Renal cortical epithelial cell (primary cell): ENCODE measurements around the gene CLDN22. TPM values are rescaled to one million over a fixed set of nuclear protein-coding genes. Genes with fewer than 3 reads are reported as not detected.
A peak's percentile ranks its signal among the peaks of the same experiment; 100 is the strongest.
"Not testable (repeated sequence)": the region's sequence is repeated elsewhere in the genome, so short reads cannot be mapped to it uniquely, and the experiment has no call there.

Experiments used
- DNase-seq: peaks from one replicate; pipeline ENCODE4 v3.0.0-alpha.2; 2011; ENCODE audit warnings: low read depth
- total RNA-seq: library from RNA; depleted of rRNA; stranded (reverse); fragments of >200 nt; gene quantifications from 2 replicates; pipeline ENCODE4 v1.2.3, GENCODE V29; 2014

CLDN22 gene
- total RNA-seq, 1 donor from 2014 or later: not detected

GRCh38 chr4:183347146-183347545 is 27.1 kb upstream of the CLDN22 start:
- DNase-seq: peak; percentile 39

DNA sequence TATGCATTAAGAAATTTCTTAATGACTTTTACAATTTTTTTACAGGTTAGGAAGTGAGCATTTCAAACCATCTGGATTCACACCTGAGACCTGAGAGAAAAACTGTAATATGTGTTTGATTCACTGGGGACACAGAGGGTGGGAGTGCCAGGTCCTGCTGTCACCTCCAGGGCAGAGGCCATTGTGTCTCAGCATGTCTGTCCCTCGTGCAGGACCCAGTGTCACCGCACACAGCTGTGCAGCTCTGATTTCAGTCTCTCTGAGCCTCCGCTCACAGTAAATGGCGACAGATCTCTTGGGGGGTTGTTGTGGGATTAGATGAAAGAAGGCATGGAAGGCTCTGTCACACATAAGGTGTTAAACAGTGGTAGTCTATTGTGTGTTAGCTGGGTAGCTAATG is 25.2 kb upstream of the CLDN22 start:
- no peak for DNase-seq

DNA sequence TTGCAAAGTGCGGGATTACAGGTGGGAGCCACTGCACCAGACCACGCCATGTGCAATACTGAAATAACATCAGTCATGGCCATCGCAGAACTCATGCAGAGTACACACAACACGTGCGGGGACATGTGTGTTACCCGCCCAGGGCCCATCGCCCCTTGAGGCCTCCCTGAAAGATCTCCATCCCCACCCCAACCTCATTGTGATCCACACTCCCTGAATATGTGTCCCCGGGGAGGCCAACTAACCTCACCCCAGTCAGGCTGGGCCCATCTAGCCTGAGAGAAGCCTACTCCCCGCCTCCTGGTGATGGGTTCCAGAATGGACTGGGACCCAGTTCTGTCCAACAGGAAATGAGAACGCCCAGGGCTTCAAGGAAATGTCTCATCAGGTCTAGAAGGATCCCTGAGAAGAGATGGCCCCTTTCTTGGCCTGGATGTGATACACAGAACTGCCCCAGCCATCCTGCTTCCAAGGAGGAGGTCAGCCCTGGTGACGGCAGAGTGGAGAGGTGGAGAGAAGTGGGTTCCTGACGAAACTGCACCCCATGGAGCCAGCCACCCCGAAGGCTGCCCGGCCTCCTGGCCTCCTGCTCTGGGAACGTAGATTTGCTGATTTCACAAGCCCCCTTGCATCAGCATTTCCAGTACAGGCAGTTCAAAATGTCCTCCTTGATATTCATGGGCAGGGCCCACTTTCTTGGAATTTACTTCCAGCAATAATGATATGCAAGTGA is 24.6 kb upstream of the CLDN22 start:
- DNase-seq: no peak

GRCh38 chr4:183343730-183344129 is 23.7 kb upstream of the CLDN22 start:
- DNase-seq: no peak

- DNase-seq: no peak
These were observed 22.8 kb upstream of the CLDN22 start for GRCh38 chr4:183342541-183343533.

DNA sequence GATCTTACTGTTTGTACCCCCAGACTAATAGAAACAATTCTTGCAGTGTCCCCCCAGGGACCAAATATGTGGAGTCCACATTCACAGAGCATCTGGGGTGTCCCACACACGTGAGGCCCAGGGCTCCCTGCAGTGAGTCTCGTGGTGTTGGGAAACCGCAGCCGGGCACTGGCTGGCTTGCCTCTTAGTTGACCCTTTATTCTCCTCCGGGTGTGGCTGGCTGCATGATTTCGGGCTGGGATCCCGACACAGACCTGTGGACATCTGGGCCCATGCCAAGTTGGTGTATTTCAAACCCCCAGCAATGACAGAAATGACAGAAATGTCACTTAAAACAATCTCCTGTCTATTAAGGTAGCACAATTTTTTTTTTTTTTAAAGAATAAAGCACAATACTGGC is 17.8 kb upstream of the CLDN22 start:
- DNase-seq: no peak

- no peak for DNase-seq
These were observed 17.3 kb upstream of the CLDN22 start for GRCh38 chr4:183337349-183337748.

- peak; percentile 92 for DNase-seq
These were observed 15.4 kb upstream of the CLDN22 start for GRCh38 chr4:183335369-183335940.

GRCh38 chr4:183333983-183334382 is 13.9 kb upstream of the CLDN22 start:
- DNase-seq: peak; percentile 80

DNA sequence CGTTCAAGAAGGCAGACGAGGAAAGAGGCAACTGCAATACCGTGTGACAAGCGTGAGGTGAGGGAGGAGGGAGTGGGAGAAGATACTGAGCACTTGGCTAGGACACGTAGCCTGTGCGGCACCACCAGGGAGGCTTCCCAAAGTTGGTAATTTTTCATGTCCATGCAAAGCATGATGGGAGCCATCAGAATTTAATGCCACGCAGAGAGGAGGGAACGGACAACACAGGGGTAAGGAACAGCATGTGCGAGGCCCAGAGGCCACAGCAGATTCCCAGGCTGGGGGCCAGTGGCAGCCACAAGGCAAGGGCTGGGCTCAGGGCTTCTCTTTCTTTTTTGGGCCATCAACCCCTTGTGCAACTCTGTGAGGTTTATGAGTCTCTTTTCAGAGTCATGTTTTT is 13.1 kb upstream of the CLDN22 start:
- no peak for DNase-seq

DNA sequence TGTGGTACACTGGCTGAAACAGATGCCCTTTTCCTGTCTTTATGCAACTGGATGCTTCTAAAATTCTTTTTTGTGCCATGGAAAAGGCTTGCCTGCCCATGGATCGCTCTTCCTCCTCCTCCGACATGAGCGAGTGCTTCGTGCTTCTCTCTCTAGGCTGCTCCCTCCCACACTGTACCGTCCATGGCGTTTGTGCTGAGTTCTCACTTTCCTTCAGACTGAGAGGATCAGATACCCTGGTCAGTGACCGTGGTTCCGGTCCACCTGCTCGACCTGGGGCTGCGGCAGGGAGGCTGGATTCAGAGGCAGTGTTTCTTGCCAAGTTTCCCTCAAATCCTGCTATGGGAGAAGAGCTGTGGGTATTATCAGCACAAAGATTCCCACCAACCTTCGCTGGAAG is 12.4 kb upstream of the CLDN22 start:
- DNase-seq: peak; percentile 33

- peak; percentile 59 for DNase-seq
These were observed 10.8 kb upstream of the CLDN22 start for GRCh38 chr4:183330841-183331240.

GRCh38 chr4:183329954-183330742 is 10.1 kb upstream of the CLDN22 start:
- no peak for DNase-seq

GRCh38 chr4:183329244-183329643 is 9.2 kb upstream of the CLDN22 start:
- no peak for DNase-seq

DNA sequence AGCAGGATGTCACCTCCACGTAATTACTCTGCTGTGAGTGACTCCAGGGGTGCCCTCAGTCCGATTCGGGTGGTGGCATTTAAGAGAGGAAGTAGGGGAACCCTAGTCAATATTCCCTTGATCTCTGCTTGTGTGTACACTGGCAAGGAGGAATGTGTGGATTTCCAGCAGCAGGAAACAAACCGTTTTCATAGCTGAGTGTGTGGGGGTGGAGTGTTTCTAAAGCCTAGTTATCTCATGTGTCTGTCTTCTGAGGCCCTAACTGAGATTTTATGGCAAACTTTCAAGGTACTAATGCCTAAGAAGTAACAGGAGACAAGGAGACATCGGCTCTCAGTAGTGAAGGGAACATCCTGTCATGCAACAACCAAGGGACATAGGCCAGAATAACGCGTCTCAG is 8.8 kb upstream of the CLDN22 start:
- no peak for DNase-seq

GRCh38 chr4:183327827-183328226 is 7.8 kb upstream of the CLDN22 start:
- no peak for DNase-seq

GRCh38 chr4:183326853-183327252 is 6.8 kb upstream of the CLDN22 start:
- DNase-seq: no peak

- not testable (repeated sequence) for DNase-seq
These were observed 6.3 kb upstream of the CLDN22 start for GRCh38 chr4:183326387-183326786.

GRCh38 chr4:183324619-183325018 is 4.5 kb upstream of the CLDN22 start:
- DNase-seq: no peak

DNA sequence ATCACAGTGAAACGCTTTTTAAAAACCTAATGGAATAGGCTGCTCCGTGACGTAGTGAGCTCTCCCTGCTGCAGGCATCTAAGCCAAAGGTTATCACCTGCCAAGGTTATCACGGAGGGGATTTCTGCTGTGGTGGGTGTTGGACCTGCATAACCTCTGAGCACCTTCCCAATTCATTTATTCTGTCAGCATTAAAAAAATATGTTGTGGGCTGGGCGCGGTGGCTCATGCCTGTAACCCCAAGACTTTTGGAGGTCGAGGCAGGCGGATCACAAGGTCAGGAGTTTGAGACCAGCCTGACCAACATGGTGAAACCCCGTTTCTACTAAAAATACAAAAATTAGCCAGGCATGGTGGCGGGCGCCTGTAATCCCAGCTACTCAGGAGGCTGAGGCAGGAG is 4.0 kb upstream of the CLDN22 start:
- not testable (repeated sequence) for DNase-seq

- no peak for DNase-seq
These were observed 3.2 kb upstream of the CLDN22 start for GRCh38 chr4:183323295-183323694.

DNA sequence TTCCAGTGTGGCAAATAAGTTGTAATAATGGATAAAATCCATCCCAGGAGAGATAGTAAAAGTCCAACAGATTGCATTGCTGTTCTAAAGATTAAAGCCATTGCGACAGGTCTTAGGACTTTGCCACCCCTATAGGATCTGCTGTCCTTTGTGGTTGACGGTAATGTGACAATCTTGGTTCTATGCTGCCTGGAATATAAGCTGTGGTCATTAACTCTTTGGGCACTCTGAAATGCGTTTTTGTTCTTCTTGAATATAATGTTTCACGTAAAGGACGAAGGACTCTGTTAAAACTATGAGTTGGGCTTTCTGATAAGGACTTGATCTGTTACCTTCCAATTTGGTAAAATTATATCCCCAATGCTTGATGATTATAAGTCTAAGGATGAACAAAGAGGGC is 2.2 kb upstream of the CLDN22 start, which contains the start of gene CLDN24:
CLDN24 (minus strand) TSS at position 101 of the 400 bp plus-strand sequence; CDS start at position 101, 0 bp downstream.
- no peak for DNase-seq
